GM21526 (cell line): ENCODE results near the gene AGPAT1.
"Not testable (repeated sequence)": the region's sequence is repeated elsewhere in the genome, so short reads cannot be mapped to it uniquely, and the experiment has no call there.

Experiments used
- ATAC-seq: cut with Tn5 transposase; IDR thresholded peaks from one replicate; pipeline ENCODE4 v1.9.1; 2021; ENCODE audit warnings: moderate library complexity; ENCODE audit not compliant: unreplicated experiment, low FRiP score

The AGPAT1 gene

GRCh38 chr6:32200711-32201475 lies 25.0 kb upstream of the AGPAT1 start:
- ATAC-seq, result no peak

GRCh38 chr6:32198866-32199265 lies 23.0 kb upstream of the AGPAT1 start:
- ATAC-seq, result no peak

GRCh38 chr6:32198345-32198696 lies 22.4 kb upstream of the AGPAT1 start:
- ATAC-seq, result no peak

GRCh38 chr6:32196682-32197616 lies 21.1 kb upstream of the AGPAT1 start:
- ATAC-seq, result no peak

- ATAC-seq, result peak; percentile 23
These were observed 20.2 kb upstream of the AGPAT1 start for GRCh38 chr6:32195902-32196681.

- ATAC-seq, result peak; percentile 72
These were observed 19.7 kb upstream of the AGPAT1 start for GRCh38 chr6:32195652-32195901.

GRCh38 chr6:32194825-32195651 lies 19.2 kb upstream of the AGPAT1 start:
- ATAC-seq, result no peak

- ATAC-seq, result no peak
These were observed 18.5 kb upstream of the AGPAT1 start for GRCh38 chr6:32194388-32194787.

- not testable (repeated sequence) for ATAC-seq
These were observed 17.2 kb upstream of the AGPAT1 start for GRCh38 chr6:32193096-32193495.

GRCh38 chr6:32192608-32193039 lies 16.7 kb upstream of the AGPAT1 start, which contains the start of gene GPSM3:
TSS of gene GPSM3 (minus strand) at chr6:32192643. CDS start at chr6:32192513, 130 bp downstream.
- ATAC-seq, result no peak

- ATAC-seq, result no peak
These were observed 16.1 kb upstream of the AGPAT1 start for GRCh38 chr6:32191696-32192607.

- ATAC-seq, result no peak
These were observed 15.2 kb upstream of the AGPAT1 start for GRCh38 chr6:32190911-32191677.

GRCh38 chr6:32190054-32190851 lies 14.4 kb upstream of the AGPAT1 start, which contains the start of gene PBX2:
TSS of gene PBX2 (minus strand) at chr6:32190202. CDS start at chr6:32189915, 287 bp downstream.
- no peak for ATAC-seq

GRCh38 chr6:32189742-32190053 lies 13.8 kb upstream of the AGPAT1 start:
- no peak for ATAC-seq

- ATAC-seq, result no peak
These were observed 13.3 kb upstream of the AGPAT1 start for GRCh38 chr6:32189069-32189741.

- no peak for ATAC-seq
These were observed 12.6 kb upstream of the AGPAT1 start for GRCh38 chr6:32188381-32189068.
